ENCODE measurements around the gene TMTC2.
A peak's percentile ranks its signal among the peaks of the same experiment; 100 is the strongest.

The TMTC2 gene

DNA sequence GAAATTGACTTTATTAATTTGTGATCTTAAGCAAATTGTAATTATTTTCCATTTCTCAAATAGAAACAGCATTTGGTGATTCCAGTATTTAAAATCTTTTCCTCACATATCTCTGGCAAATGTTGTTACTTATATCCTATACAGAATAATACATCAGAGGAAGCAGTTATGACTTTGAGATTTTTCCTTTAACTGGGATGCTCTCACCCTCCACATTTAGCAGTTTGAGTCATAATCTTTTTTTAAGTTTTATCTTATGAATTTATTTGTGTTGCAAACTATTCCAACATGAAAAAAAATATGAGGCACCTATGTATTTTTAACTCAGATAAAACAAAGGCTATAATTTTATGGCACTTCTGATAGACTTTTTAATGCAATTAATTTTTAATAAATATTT, 311.8 kb downstream of the TMTC2 start:
- Histone ChIP-seq H3K9ac (ENCODE audit: low read length) (no peak overlapping the region), H3K36me3 (ENCODE audit: control insufficient read depth in 1 of 2, insufficient read depth in 2 of 2, low read length in 2 of 2) (peaks cover 3 to 10% of the 10 kb centered on the region in 2 experiments), H3K27ac (ENCODE audit: low read depth, low read length) (no peak overlapping the region), H2BK5ac (ENCODE audit: low read depth, low read length, poor library complexity) (no peak overlapping the region), H4K91ac (ENCODE audit: low read depth, low read length) (no peak overlapping the region), H3K27me3 (ENCODE audit: insufficient read depth, low read length) (no peaks in the 10 kb centered on the region), H3K4me2 (ENCODE audit: low read length) (no peak overlapping the region), H3K4ac (ENCODE audit: low read depth, low read length) (no peak overlapping the region), H3K18ac (ENCODE audit: low read length) (no peak overlapping the region), H3K4me1 (ENCODE audit: control insufficient read depth in 1 of 2, insufficient read depth in 2 of 2, low read length in 2 of 2) (no peaks in the 10 kb centered on the region), H3K79me1 (ENCODE audit: low read length) (peaks cover 3% of the 10 kb centered on the region), H4K12ac (ENCODE audit: low read depth, low read length) (no peak overlapping the region), H2BK120ac (ENCODE audit: insufficient read depth, low read length, poor library complexity) (no peak overlapping the region), H3K23ac (ENCODE audit: low read length) (no peak overlapping the region), H2BK12ac (ENCODE audit: low read length) (no peak overlapping the region), H3K4me3 (ENCODE audit: low read depth, low read length) (no peak overlapping the region), H2AK5ac (ENCODE audit: low read length) (no peak overlapping the region), H3K14ac (ENCODE audit: low read length) (no peak overlapping the region), H3K9me3 (ENCODE audit: insufficient read depth, low read depth, low read length) (no peaks in the 10 kb centered on the region), H2AFZ (ENCODE audit: insufficient read depth, low read length, poor library complexity) (no peak overlapping the region), H4K8ac (ENCODE audit: low read depth, low read length) (no peak overlapping the region), H3K79me2 (ENCODE audit: control insufficient read depth, insufficient read depth, low read length, poor library complexity) (no peaks in the 10 kb centered on the region)
- no peak for DNase-seq

DNA sequence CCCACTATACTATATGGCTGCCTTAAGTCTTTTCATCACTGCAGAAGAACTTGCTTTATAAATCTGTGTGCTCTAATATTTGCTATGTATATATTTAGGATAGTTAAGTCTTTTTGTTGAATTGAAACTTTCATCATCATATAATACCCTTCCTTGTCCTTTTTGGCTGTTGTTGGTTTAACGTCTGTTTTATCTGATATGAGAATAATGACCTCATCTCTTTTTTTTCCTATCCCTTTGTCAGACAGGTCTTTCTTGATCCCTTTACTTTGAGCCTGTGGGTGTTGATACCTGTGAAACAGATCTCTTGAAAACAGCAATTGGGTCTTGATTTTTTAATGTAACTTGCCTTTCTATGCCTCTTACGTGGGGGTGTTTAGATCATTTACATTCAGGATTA, 316.3 kb downstream of the TMTC2 start:
- no peaks in the 10 kb centered on the region for H3K4me1 ChIP-seq (ENCODE audit: control insufficient read depth in 1 of 2, insufficient read depth in 2 of 2, low read length in 2 of 2)
- H2BK5ac ChIP-seq (ENCODE audit: low read depth, low read length, poor library complexity): no peak overlapping the region
- no peak overlapping the region for H2BK12ac ChIP-seq (ENCODE audit: low read length)
- no peak overlapping the region for H4K91ac ChIP-seq (ENCODE audit: low read depth, low read length)
- H2AK5ac ChIP-seq (ENCODE audit: low read length): no peak overlapping the region
- no peak overlapping the region for H3K4me3 ChIP-seq (ENCODE audit: low read depth, low read length)
- H2AFZ ChIP-seq (ENCODE audit: insufficient read depth, low read length, poor library complexity): no peak overlapping the region
- no peak overlapping the region for H3K27ac ChIP-seq (ENCODE audit: low read depth, low read length)
- no peak overlapping the region for H3K4ac ChIP-seq (ENCODE audit: low read depth, low read length)
- WGBS (ENCODE audit: extremely low coverage, insufficient coverage, insufficient read length): no CpG with 5 or more reads among the region's 2 CpGs
- H3K4me2 ChIP-seq (ENCODE audit: low read length): no peak overlapping the region
- H3K14ac ChIP-seq (ENCODE audit: low read length): no peak overlapping the region
- peaks cover 9 to 17% of the 10 kb centered on the region in 2 experiments for H3K36me3 ChIP-seq (ENCODE audit: control insufficient read depth in 1 of 2, insufficient read depth in 2 of 2, low read length in 2 of 2)
- no peaks in the 10 kb centered on the region for H3K79me2 ChIP-seq (ENCODE audit: control insufficient read depth, insufficient read depth, low read length, poor library complexity)
- H3K18ac ChIP-seq (ENCODE audit: low read length): no peak overlapping the region
- no peak overlapping the region for H4K12ac ChIP-seq (ENCODE audit: low read depth, low read length)
- no peaks in the 10 kb centered on the region for H3K9me3 ChIP-seq (ENCODE audit: insufficient read depth, low read depth, low read length)
- no peak overlapping the region for H2BK120ac ChIP-seq (ENCODE audit: insufficient read depth, low read length, poor library complexity)
- no peak overlapping the region for H3K9ac ChIP-seq (ENCODE audit: low read length)
- no peak overlapping the region for H3K23ac ChIP-seq (ENCODE audit: low read length)
- H3K79me1 ChIP-seq (ENCODE audit: low read length): no peaks in the 10 kb centered on the region
- DNase-seq: no peak
- no peak overlapping the region for H4K8ac ChIP-seq (ENCODE audit: low read depth, low read length)
- no peaks in the 10 kb centered on the region for H3K27me3 ChIP-seq (ENCODE audit: insufficient read depth, low read length)

DNA sequence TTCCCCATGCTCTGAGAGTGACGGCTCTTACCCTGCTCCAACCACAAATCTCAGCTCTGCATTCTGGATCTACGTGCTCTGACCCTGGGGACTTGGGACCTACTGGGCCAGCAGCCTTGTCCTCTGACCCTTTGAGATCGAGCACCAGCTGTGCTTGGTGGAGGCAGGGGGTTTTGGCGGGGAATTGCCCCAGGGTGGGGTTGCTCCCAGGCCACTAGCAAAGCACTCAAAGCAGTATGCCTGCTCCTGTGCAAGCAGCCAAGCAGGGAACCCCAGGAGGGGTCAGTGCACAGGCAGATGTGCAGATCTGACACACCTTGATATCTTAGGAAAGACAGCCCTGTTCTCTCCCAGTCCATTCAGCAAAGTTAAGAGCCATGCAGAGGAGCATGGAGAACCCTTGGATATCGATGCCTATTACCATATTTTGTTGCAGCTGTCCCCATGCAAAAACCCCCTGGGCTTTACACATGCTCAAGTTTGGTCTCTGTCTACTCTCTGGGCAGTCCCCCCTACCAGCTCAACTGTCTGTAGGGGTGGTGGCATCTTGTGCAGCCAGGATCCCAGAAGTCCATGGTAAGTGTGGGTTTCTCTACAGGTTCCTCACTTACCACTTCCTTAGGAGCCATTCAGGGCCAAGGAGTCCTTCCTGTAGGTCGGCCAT, 319.0 kb downstream of the TMTC2 start:
- WGBS (ENCODE audit: extremely low coverage, insufficient coverage, insufficient read length): no CpG with 5 or more reads among the region's 6 CpGs
- no peak overlapping the region for H4K91ac ChIP-seq (ENCODE audit: low read depth, low read length)
- H2AK5ac ChIP-seq (ENCODE audit: low read length): no peak overlapping the region

DNA sequence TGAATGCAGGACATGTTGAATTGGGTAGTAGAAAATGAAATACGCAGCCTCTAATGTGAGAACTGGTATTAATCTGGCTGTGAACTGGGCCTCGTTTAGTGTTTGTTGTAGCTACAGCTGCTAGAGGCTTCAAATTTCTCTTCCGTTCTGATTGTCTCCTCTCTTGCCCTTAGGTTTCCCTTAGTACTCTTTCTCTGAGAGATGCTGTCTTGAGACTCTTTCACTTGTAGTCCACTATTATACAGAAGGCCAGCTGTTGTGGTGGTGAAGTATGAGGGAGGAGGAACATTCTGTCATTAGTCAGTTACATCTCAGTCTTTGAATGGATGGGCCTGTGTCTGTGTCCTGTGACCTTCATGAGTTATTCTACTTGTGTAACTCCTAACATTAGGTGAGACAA, 322.0 kb downstream of the TMTC2 start:
- no peaks in the 10 kb centered on the region for H3K79me2 ChIP-seq (ENCODE audit: control insufficient read depth, insufficient read depth, low read length, poor library complexity)
- no peak overlapping the region for H2BK120ac ChIP-seq (ENCODE audit: insufficient read depth, low read length, poor library complexity)
- H4K91ac ChIP-seq (ENCODE audit: low read depth, low read length): no peak overlapping the region
- H3K4ac ChIP-seq (ENCODE audit: low read depth, low read length): no peak overlapping the region
- no peaks in the 10 kb centered on the region for H3K27me3 ChIP-seq (ENCODE audit: insufficient read depth, low read length)
- H3K4me3 ChIP-seq (ENCODE audit: low read depth, low read length): no peak overlapping the region
- peaks cover 6% of the 10 kb centered on the region for H3K9me3 ChIP-seq (ENCODE audit: insufficient read depth, low read depth, low read length)
- H3K4me1 ChIP-seq (ENCODE audit: control insufficient read depth in 1 of 2, insufficient read depth in 2 of 2, low read length in 2 of 2): no peaks in the 10 kb centered on the region
- H3K9ac ChIP-seq (ENCODE audit: low read length): no peak overlapping the region
- H2BK12ac ChIP-seq (ENCODE audit: low read length): no peak overlapping the region
- DNase-seq: no peak
- no peak overlapping the region for H3K4me2 ChIP-seq (ENCODE audit: low read length)
- H3K36me3 ChIP-seq (ENCODE audit: control insufficient read depth in 1 of 2, insufficient read depth in 2 of 2, low read length in 2 of 2): peaks cover 17 to 25% of the 10 kb centered on the region in 2 experiments
- WGBS (ENCODE audit: extremely low coverage, insufficient coverage, insufficient read length): no CpG with 5 or more reads among the region's 3 CpGs
- H2AK5ac ChIP-seq (ENCODE audit: low read length): no peak overlapping the region
- H3K18ac ChIP-seq (ENCODE audit: low read length): no peak overlapping the region
- no peaks in the 10 kb centered on the region for H3K79me1 ChIP-seq (ENCODE audit: low read length)
- no peak overlapping the region for H4K12ac ChIP-seq (ENCODE audit: low read depth, low read length)
- no peak overlapping the region for H3K14ac ChIP-seq (ENCODE audit: low read length)
- H2AFZ ChIP-seq (ENCODE audit: insufficient read depth, low read length, poor library complexity): no peak overlapping the region
- no peak overlapping the region for H4K8ac ChIP-seq (ENCODE audit: low read depth, low read length)
- H2BK5ac ChIP-seq (ENCODE audit: low read depth, low read length, poor library complexity): no peak overlapping the region
- no peak overlapping the region for H3K27ac ChIP-seq (ENCODE audit: low read depth, low read length)
- H3K23ac ChIP-seq (ENCODE audit: low read length): no peak overlapping the region

More for the DNA sequence above, 319.0 kb downstream of the TMTC2 start:
- Histone ChIP-seq H3K23ac (ENCODE audit: low read length) (no peak overlapping the region), H3K27ac (ENCODE audit: low read depth, low read length) (no peak overlapping the region), H4K12ac (ENCODE audit: low read depth, low read length) (no peak overlapping the region), H3K4me3 (ENCODE audit: low read depth, low read length) (no peak overlapping the region), H3K27me3 (ENCODE audit: insufficient read depth, low read length) (no peaks in the 10 kb centered on the region), H3K36me3 (ENCODE audit: control insufficient read depth in 1 of 2, insufficient read depth in 2 of 2, low read length in 2 of 2) (peaks cover 14 to 24% of the 10 kb centered on the region in 2 experiments), H2BK5ac (ENCODE audit: low read depth, low read length, poor library complexity) (no peak overlapping the region), H3K14ac (ENCODE audit: low read length) (peak overlapping the region; percentile 25), H3K9ac (ENCODE audit: low read length) (no peak overlapping the region), H2BK120ac (ENCODE audit: insufficient read depth, low read length, poor library complexity) (no peak overlapping the region), H3K4ac (ENCODE audit: low read depth, low read length) (no peak overlapping the region), H4K8ac (ENCODE audit: low read depth, low read length) (no peak overlapping the region), H2AFZ (ENCODE audit: insufficient read depth, low read length, poor library complexity) (no peak overlapping the region), H2BK12ac (ENCODE audit: low read length) (no peak overlapping the region), H3K79me1 (ENCODE audit: low read length) (no peaks in the 10 kb centered on the region), H3K9me3 (ENCODE audit: insufficient read depth, low read depth, low read length) (peaks cover 6% of the 10 kb centered on the region), H3K79me2 (ENCODE audit: control insufficient read depth, insufficient read depth, low read length, poor library complexity) (no peaks in the 10 kb centered on the region), H3K4me1 (ENCODE audit: control insufficient read depth in 1 of 2, insufficient read depth in 2 of 2, low read length in 2 of 2) (no peaks in the 10 kb centered on the region), H3K4me2 (ENCODE audit: low read length) (no peak overlapping the region), H3K18ac (ENCODE audit: low read length) (peak overlapping the region; percentile 71)
- no peak for DNase-seq
